K562 (cell line): ENCODE measurements around the gene ERF. TPM values are rescaled to one million over a fixed set of nuclear protein-coding genes. Genes with fewer than 3 reads are reported as not detected.
A peak's percentile ranks its signal among the peaks of the same experiment; 100 is the strongest.

ENCODE experiments used
- BCL6 ChIP-seq: fragments of 250-450 bp; sonication (Bioruptor Pico); IDR thresholded peaks from 2 replicates; pipeline ENCODE4 v1.4.0; 2020
- DMBX1 ChIP-seq: fragments of 250-450 bp; sonication (Bioruptor Pico); IDR thresholded peaks from 2 replicates; pipeline ENCODE4 v1.8.0; 2022; ENCODE audit warnings: inconsistent platforms, mild to moderate bottlenecking, moderate library complexity, borderline replicate concordance
- FOXK2 ChIP-seq, 2 experiments: fragments of 450-650 bp; IDR thresholded peaks in 1 of 2; conservative IDR thresholded peaks in 1 of 2; 2 replicates each; pipeline ENCODE4 v1.6.1; 2016; ENCODE audit warnings: low read depth in 2 of 2, mild to moderate bottlenecking in 1 of 2
- HLTF ChIP-seq: fragments of 450-650 bp; IDR thresholded peaks from 2 replicates; pipeline ENCODE4 v1.6.1; 2016
- HMGN3 ChIP-seq: IDR thresholded peaks from 2 replicates; pipeline ENCODE4 v1.6.1; 2011; ENCODE audit warnings: borderline replicate concordance, low read depth, mild to moderate bottlenecking, mixed read lengths, low read length; ENCODE audit not compliant: insufficient read length; ENCODE audit errors: extremely low read depth
- KAT7 ChIP-seq: sonication (generic); formaldehyde crosslinking; IDR thresholded peaks from 2 replicates; pipeline ENCODE4 v1.8.0; 2022; ENCODE audit warnings: missing genetic modification reagents, mild to moderate bottlenecking, borderline replicate concordance
- MCM5 ChIP-seq: fragments of 450-650 bp; IDR thresholded peaks from 2 replicates; pipeline ENCODE4 v1.6.1; 2016; ENCODE audit warnings: low read depth
- MEF2A ChIP-seq: IDR thresholded peaks from 2 replicates; pipeline ENCODE4 v1.6.1; 2011; ENCODE audit warnings: low read depth, mild to moderate bottlenecking, low read length, moderate library complexity; ENCODE audit not compliant: control insufficient read depth
- NR2F6 ChIP-seq: fragments of 450-650 bp; formaldehyde crosslinking; IDR thresholded peaks from 2 replicates; pipeline ENCODE4 v1.4.0; 2020; ENCODE audit warnings: mild to moderate bottlenecking
- RBM39 ChIP-seq: fragments of 200-400 bp; formaldehyde crosslinking; optimal IDR thresholded peaks from 2 replicates; pipeline ENCODE3; 2018; ENCODE audit warnings: low read depth, low read length
- RERE ChIP-seq: sonication (generic); formaldehyde crosslinking; IDR thresholded peaks from 2 replicates; pipeline ENCODE4 v1.8.0; 2023; ENCODE audit warnings: missing genetic modification reagents, mild to moderate bottlenecking, borderline replicate concordance
- SPI1 ChIP-seq: IDR thresholded peaks from 2 replicates; pipeline ENCODE4 v1.6.1; 2011; ENCODE audit warnings: low read depth, low read length, control low read depth, borderline replicate concordance
- SREBF1 ChIP-seq: fragments of 150-350 bp; IDR thresholded peaks from 2 replicates; pipeline ENCODE4 v1.6.1; 2014; ENCODE audit warnings: antibody characterized with exemption, low read depth, low read length, borderline replicate concordance
- TBL1XR1 ChIP-seq, 2 experiments: IDR thresholded peaks; 2 replicates each; pipeline ENCODE4 v1.6.1; 2012; ENCODE audit warnings: improper control_type of control experiment in 2 of 2, low read length in 2 of 2, mild to moderate bottlenecking in 1 of 2
- TCF7 ChIP-seq: sonication (generic); IDR thresholded peaks from 2 replicates; pipeline ENCODE4 v1.6.1; 2016; ENCODE audit warnings: antibody characterized with exemption, borderline replicate concordance
- TGIF2 ChIP-seq: sonication (generic); formaldehyde crosslinking; IDR thresholded peaks from 2 replicates; pipeline ENCODE4 v1.8.1; 2022; ENCODE audit warnings: mild to moderate bottlenecking, missing genetic modification reagents, moderate library complexity
- UBTF ChIP-seq, 2 experiments: IDR thresholded peaks; 2 replicates each; pipeline ENCODE4 v1.6.1; 2012; ENCODE audit warnings: improper control_type of control experiment in 2 of 2, low read depth in 2 of 2, low read length in 2 of 2, borderline replicate concordance in 1 of 2
- ZFP1 ChIP-seq: fragments of 450-650 bp; formaldehyde crosslinking; IDR thresholded peaks from 2 replicates; pipeline ENCODE4 v1.4.0; 2020; ENCODE audit warnings: mild to moderate bottlenecking, mixed read lengths
- ZNF121 ChIP-seq: sonication (generic); formaldehyde crosslinking; conservative IDR thresholded peaks from 2 replicates; pipeline ENCODE4 v1.8.0; 2022; ENCODE audit warnings: missing genetic modification reagents
- polyA plus RNA-seq, 8 experiments: library from polyadenylated mRNA; depleted of rRNA in 4 of 8; stranded (reverse) in 5 of 8; unstranded in 3 of 8; fragments of >200 nt; fragmentation: Nextera tagmentation in 2 of 8; fragmentation: Illumina TruSeq in 1 of 8; extraction: Ambion mirVana in 2 of 8; extraction: Trizol in 1 of 8; gene quantifications; 2 replicates each; pipeline versions ENCODE4 v1.2.1 to v1.2.3, GENCODE V29; 2011 to 2014; ENCODE audit warnings: inconsistent platforms in 1 of 8, missing spikeins in 1 of 8
- total RNA-seq, 7 experiments: library from RNA; depleted of rRNA in 6 of 7; stranded (reverse); fragments of >200 nt in 6 of 7; fragmentation: Illumina TruSeq in 2 of 7; extraction: Trizol in 2 of 7; gene quantifications; 2 replicates each; pipeline versions ENCODE4 v1.2.1 to v1.2.3, GENCODE V29; 2011 to 2021; ENCODE audit warnings: low replicate concordance in 1 of 7

The ERF gene
- total and polyA plus RNA-seq, 9 of the 15 experiments (the other 6 are each of a cell fraction or from before 2014, with no cell fraction given) = 0.03 to 75.4 (median 27.0) TPM

GRCh38 chr19:42244347-42245220 lies 10.3 kb downstream of the ERF start (continued):
- TF ChIP-seq RERE (CRISPR knock-in tag) (no peak), MCM5 (no peak), KAT7 (peak; percentile 78; the same call in 1 of the 2 replicates), NR2F6 (0 out of 2 replicates have a peak, but pooled peaks have one; percentile 31), DMBX1 (peak; percentile 86; the same call in 1 of the 2 replicates), TCF7 (no peak; the same call in 1 of the 2 replicates), FOXK2 (conservative IDR thresholded peaks at IDR 0.05 in 1 of 2, IDR thresholded peaks at IDR 0.05 in 1 of 2; ENCODE audit: low read depth in 2 of 2) (no peak; a peak in 1 of 4 replicates), TBL1XR1 (IDR thresholded peaks at IDR 0.05; ENCODE audit: low read length in 2 of 2) (0 out of 4 replicates have a peak, but pooled peaks have one; percentile 29 to 32), RBM39 (peak; percentile 32), SPI1 (peak; percentile 93), TGIF2 (CRISPR knock-in tag) (no peak), BCL6 (CRISPR knock-in tag) (peak; percentile 80), ZNF121 (CRISPR knock-in tag) (no peak), UBTF (IDR thresholded peaks at IDR 0.05; ENCODE audit: borderline replicate concordance in 1 of 2, low read depth in 2 of 2, low read length in 2 of 2) (no peak), HLTF (no peak), MEF2A (0 out of 2 replicates have a peak, but pooled peaks have one; percentile 40), SREBF1 (peak; percentile 69; the same call in 1 of the 2 replicates), ZFP1 (CRISPR knock-in tag) (0 out of 2 replicates have a peak, but pooled peaks have one; percentile 26), HMGN3 (no peak)
